GM12878 (cell line): ENCODE data around the gene PYGO2. TPM values are rescaled to one million over a fixed set of nuclear protein-coding genes. Genes with fewer than 3 reads are reported as not detected.

Experiments
- ATAC-seq: fragments of 200-7000 bp; cut with Tn5 transposase; 3 replicates; pipeline ENCODE4 v1.9.1; 2020; ENCODE audit warnings: mild to moderate bottlenecking, moderate library complexity
- BruUV-seq: library from RNA; stranded (reverse); fragments of 400-500 nt; replicated peaks from 2 replicates; lab custom pipeline; 2021; lab: Mats Ljungman, UMichigan
- CTCF ChIA-PET: fragments of 300-600 bp; sonication (Branson Sonifier 250); formaldehyde crosslinking; extraction: SDS; loops from one replicate; lab custom pipeline; 2021; ENCODE audit warnings: inconsistent platforms; lab: Yijun Ruan, JAX
- POLR2A ChIA-PET: fragments of 350-600 bp; formaldehyde crosslinking; extraction: SDS; loops from one replicate; lab custom pipeline; 2021; ENCODE audit warnings: inconsistent platforms; lab: Charles Lee
- RAD21 ChIA-PET: fragments of 300-600 bp; sonication (Branson Sonifier 250); formaldehyde crosslinking; loops from one replicate; lab custom pipeline; 2023; ENCODE audit warnings: antibody characterized with exemption; ENCODE audit not compliant: unreplicated experiment; lab: Charles Lee
- SMC1A ChIA-PET: fragments of 300-600 bp; sonication (Branson Sonifier 250); formaldehyde crosslinking; loops from one replicate; lab custom pipeline; 2023; ENCODE audit not compliant: unreplicated experiment, uncharacterized antibody; lab: Charles Lee
- DNase-seq: peaks from one replicate; pipeline ENCODE4 v3.0.0-alpha.2; 2011; ENCODE audit warnings: low read depth, low spot score
- FAIRE-seq: peaks from 3 replicates; lab custom pipeline; 2011; peaks lifted over from hg19 to GRCh38; lab: Jason Lieb, UNC
- H2AFZ ChIP-seq: 2 replicates; pipeline ENCODE4 v1.6.0; 2011; ENCODE audit warnings: low read depth, low read length, control low read depth; ENCODE audit not compliant: control insufficient read depth
- H3K27ac ChIP-seq: 2 replicates; pipeline ENCODE4 v1.5.1; 2011; ENCODE audit warnings: control low read depth; ENCODE audit not compliant: control insufficient read depth, insufficient read depth
- H3K27me3 ChIP-seq, 2 experiments: replicated peaks in 1 of 2; 2 replicates each; pipeline versions ENCODE4 v1.6.0 to v1.6.1; 2011; ENCODE audit warnings: low read length in 1 of 2; ENCODE audit not compliant: control insufficient read depth in 2 of 2, insufficient read depth in 2 of 2
- H3K36me3 ChIP-seq, 2 experiments: 2 replicates each; pipeline ENCODE4 v1.5.1; 2011; ENCODE audit warnings: low read length in 1 of 2; ENCODE audit not compliant: control insufficient read depth in 2 of 2, insufficient read depth in 2 of 2
- H3K4me1 ChIP-seq: 2 replicates; pipeline ENCODE4 v1.6.1; 2011; ENCODE audit warnings: mild to moderate bottlenecking, low read length, moderate library complexity, mixed read lengths; ENCODE audit not compliant: control insufficient read depth, insufficient read depth
- H3K4me2 ChIP-seq: 2 replicates; pipeline ENCODE4 v1.6.0; 2011; ENCODE audit warnings: control low read depth; ENCODE audit not compliant: control insufficient read depth, insufficient read depth
- H3K4me3 ChIP-seq: fragments of 200-600 bp; sonication (generic); 2 replicates; pipeline ENCODE4 v1.5.1; 2016
- H3K79me2 ChIP-seq: 2 replicates; pipeline ENCODE4 v1.6.0; 2011; ENCODE audit warnings: low read length; ENCODE audit not compliant: control insufficient read depth, insufficient read depth
- H3K9ac ChIP-seq: 2 replicates; pipeline ENCODE4 v1.8.0; 2011; ENCODE audit warnings: low read length, control low read depth, mixed read lengths; ENCODE audit not compliant: control insufficient read depth, insufficient read depth
- H3K9me3 ChIP-seq: replicated peaks from 3 replicates; pipeline ENCODE4 v1.5.1; 2011; ENCODE audit warnings: mild to moderate bottlenecking, low read length; ENCODE audit not compliant: control insufficient read depth, insufficient read depth
- H4K20me1 ChIP-seq: 2 replicates; pipeline ENCODE4 v1.6.0; 2011; ENCODE audit not compliant: control insufficient read depth, insufficient read depth
- CREM ChIP-seq: IDR thresholded peaks from 2 replicates; pipeline ENCODE4 v1.6.1; 2014; ENCODE audit warnings: antibody characterized with exemption, low read depth
- FOXK2 ChIP-seq: fragments of 450-650 bp; IDR thresholded peaks from 2 replicates; pipeline ENCODE4 v1.6.1; 2017; ENCODE audit warnings: mild to moderate bottlenecking, moderate library complexity
- JUND ChIP-seq: IDR thresholded peaks from 2 replicates; pipeline ENCODE4 v1.6.1; 2012; ENCODE audit warnings: low read depth, mild to moderate bottlenecking, low read length, improper control_type of control experiment, moderate library complexity
- KLF5 ChIP-seq: fragments of 450-650 bp; IDR thresholded peaks from 2 replicates; pipeline ENCODE4 v1.6.1; 2014; ENCODE audit warnings: mild to moderate bottlenecking; ENCODE audit not compliant: partially characterized antibody
- NFXL1 ChIP-seq: fragments of 450-650 bp; IDR thresholded peaks from 2 replicates; pipeline ENCODE4 v1.6.1; 2017; ENCODE audit warnings: antibody characterized with exemption, mild to moderate bottlenecking, borderline replicate concordance
- NFYA ChIP-seq: IDR thresholded peaks from 2 replicates; pipeline ENCODE4 v1.6.1; 2011; ENCODE audit warnings: low read depth, mild to moderate bottlenecking, low read length, improper control_type of control experiment, borderline replicate concordance
- POLR2A ChIP-seq: IDR thresholded peaks from 2 replicates; pipeline ENCODE4 v1.6.1; 2011; ENCODE audit warnings: low read depth, mild to moderate bottlenecking, low read length
- RCOR1 ChIP-seq: conservative IDR thresholded peaks from 2 replicates; pipeline ENCODE4 v1.6.1; 2012; ENCODE audit warnings: low read depth, low read length, improper control_type of control experiment
- SRF ChIP-seq, 2 experiments: IDR thresholded peaks; 2 replicates each; pipeline ENCODE4 v1.6.1; 2011; ENCODE audit warnings: low read depth in 2 of 2, low read length in 2 of 2, mild to moderate bottlenecking in 1 of 2, moderate library complexity in 1 of 2
- STAT1 ChIP-seq: fragments of 450-650 bp; conservative IDR thresholded peaks from 2 replicates; pipeline ENCODE4 v1.6.1; 2014; ENCODE audit warnings: antibody characterized with exemption, mild to moderate bottlenecking
- TBL1XR1 ChIP-seq: IDR thresholded peaks from 2 replicates; pipeline ENCODE4 v1.6.1; 2012; ENCODE audit warnings: low read depth, low read length, improper control_type of control experiment
- WGBS: methylation state at CpG from one replicate; pipeline ENCODE4 v1.1.6; 2016; ENCODE audit warnings: low lambda C conversion rate; ENCODE audit not compliant: insufficient replicate concordance, insufficient coverage; ENCODE audit errors: missing lambda C conversion rate; 5-methylcytosine and 5-hydroxymethylcytosine counted together
- in situ Hi-C: fragments of 300-500 bp; cut with MboI; formaldehyde crosslinking; loops from 9 replicates; pipeline ENCODE4 v1.14.3; 2018; ENCODE audit warnings: mixed read lengths
- intact Hi-C: fragments of 100-400 bp; cut with micrococcal nuclease; formaldehyde crosslinking; loops from one replicate; pipeline ENCODE4 v1.14.2; 2022; ENCODE audit not compliant: unreplicated experiment
- polyA plus RNA-seq, 11 experiments: library from polyadenylated mRNA; depleted of rRNA in 4 of 11; unstranded in 6 of 11; stranded (reverse) in 5 of 11; fragments of >200 nt; fragmentation: Nextera tagmentation in 4 of 11; fragmentation: Illumina TruSeq in 1 of 11; extraction: Ambion mirVana in 4 of 11; extraction: Trizol in 1 of 11; gene quantifications; 1 replicate in 1 of 11; 2 replicates in 10 of 11; pipeline versions ENCODE4 v1.2.1 to v1.2.3, GENCODE V29; 2011 to 2016; ENCODE audit warnings: inconsistent platforms in 2 of 11, missing spikeins in 2 of 11, low read depth in 1 of 11
- total RNA-seq, 4 experiments: library from RNA; depleted of rRNA in 3 of 4; stranded (reverse); fragments of >200 nt in 3 of 4; fragmentation: Illumina TruSeq in 1 of 4; extraction: Trizol in 1 of 4; gene quantifications; 2 replicates each; pipeline versions ENCODE4 v1.2.1 to v1.2.3, GENCODE V29; 2013 to 2021
- TF ChIP-seq, protein P1 (sequence below): fragments of 450-650 bp; IDR thresholded peaks from 2 replicates; pipeline ENCODE4 v1.6.1; 2017; ENCODE audit warnings: mild to moderate bottlenecking, moderate library complexity
- TF ChIP-seq, protein P2 (sequence below): fragments of 450-650 bp; IDR thresholded peaks from 2 replicates; pipeline ENCODE4 v1.6.1; 2014; ENCODE audit warnings: mild to moderate bottlenecking

The PYGO2 gene
- total and polyA plus RNA-seq, 10 of the 15 experiments (the other 5 are each of a cell fraction or from before 2014, with no cell fraction given) = 8.1 to 33.8 (median 23.5) TPM

DNA sequence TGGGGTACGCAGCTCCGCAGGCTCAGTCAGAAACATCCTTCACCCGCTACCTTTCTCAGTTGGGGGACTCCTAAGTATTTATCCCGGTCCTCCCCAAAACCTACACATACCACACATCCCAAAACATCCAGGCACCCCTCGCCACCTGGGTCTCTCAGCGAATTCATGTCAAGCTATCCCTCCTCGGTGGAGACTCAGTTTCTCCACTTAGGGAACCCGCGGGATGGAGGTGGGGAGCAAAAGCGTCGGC lies 39.8 kb upstream of the PYGO2 start:
- ChIA-PET RAD21 (interaction anchor here (0.8 to 1.3 kb wide), 3 partner anchors 28 to 84 kb away, joined by 3 to 6 read pairs (median 5); no protein-coding TSS in a partner anchor), SMC1A (interaction anchor here (0.8 to 0.9 kb wide), 4 partner anchors 25 to 60 kb away, joined by 3 to 4 read pairs (median 3); no protein-coding TSS in a partner anchor), POLR2A (interaction anchor here (1.0 to 3.4 kb wide), 3 partner anchors 17 to 50 kb away, joined by 4 to 36 read pairs (median 4); partner anchors contain the start of genes ADAM15, CKS1B and SHC1), CTCF (interaction anchor here (0.7 to 11.0 kb wide), 6 partner anchors 16 to 135 kb away, joined by 3 to 226 read pairs (median 3); partner anchors contain the start of genes CKS1B, FLAD1 and SHC1)
- Histone ChIP-seq H3K4me2 (peak overlapping the region; percentile 36), H3K9me3 (no peaks in the 10 kb centered on the region), H3K36me3 (no peaks in the 10 kb centered on the region; a peak in 1 of 4 replicates), H3K27me3 (no peaks in the 10 kb centered on the region), H3K27ac (peak overlapping the region; percentile 79), H2AFZ (peak overlapping the region; percentile 79), H3K9ac (peak overlapping the region; percentile 66; the same call in 1 of the 2 replicates), H4K20me1 (no peaks in the 10 kb centered on the region), H3K4me1 (peaks cover 33% of the 10 kb centered on the region), H3K79me2 (peaks cover 40% of the 10 kb centered on the region), H3K4me3 (peak overlapping the region; percentile 98)
- BruUV-seq = no TSS peak
- ATAC-seq (no peak), DNase-seq (peak; percentile 28), FAIRE-seq (peak; percentile 49)
- intact Hi-C loops (loop anchor here (2.0 to 5.0 kb wide), 2 partner anchors 39 to 65 kb away; partner anchors contain the start of genes PMVK and PYGO2), in situ Hi-C loops (no loop called here)
- WGBS = 2% methylated on average over 11 of the region's 11 CpGs
- TF ChIP-seq RCOR1 (no peak), CREM (no peak), TBL1XR1 (no peak), NFYA (no peak), NFXL1 (no peak), STAT1 (no peak), POLR2A (no peak), KLF5 (no peak), JUND (no peak), SRF (IDR thresholded peaks at IDR 0.05; ENCODE audit: low read depth in 2 of 2, low read length in 2 of 2) (no peak), FOXK2 (no peak)
- TF ChIP-seq, protein P1, sequence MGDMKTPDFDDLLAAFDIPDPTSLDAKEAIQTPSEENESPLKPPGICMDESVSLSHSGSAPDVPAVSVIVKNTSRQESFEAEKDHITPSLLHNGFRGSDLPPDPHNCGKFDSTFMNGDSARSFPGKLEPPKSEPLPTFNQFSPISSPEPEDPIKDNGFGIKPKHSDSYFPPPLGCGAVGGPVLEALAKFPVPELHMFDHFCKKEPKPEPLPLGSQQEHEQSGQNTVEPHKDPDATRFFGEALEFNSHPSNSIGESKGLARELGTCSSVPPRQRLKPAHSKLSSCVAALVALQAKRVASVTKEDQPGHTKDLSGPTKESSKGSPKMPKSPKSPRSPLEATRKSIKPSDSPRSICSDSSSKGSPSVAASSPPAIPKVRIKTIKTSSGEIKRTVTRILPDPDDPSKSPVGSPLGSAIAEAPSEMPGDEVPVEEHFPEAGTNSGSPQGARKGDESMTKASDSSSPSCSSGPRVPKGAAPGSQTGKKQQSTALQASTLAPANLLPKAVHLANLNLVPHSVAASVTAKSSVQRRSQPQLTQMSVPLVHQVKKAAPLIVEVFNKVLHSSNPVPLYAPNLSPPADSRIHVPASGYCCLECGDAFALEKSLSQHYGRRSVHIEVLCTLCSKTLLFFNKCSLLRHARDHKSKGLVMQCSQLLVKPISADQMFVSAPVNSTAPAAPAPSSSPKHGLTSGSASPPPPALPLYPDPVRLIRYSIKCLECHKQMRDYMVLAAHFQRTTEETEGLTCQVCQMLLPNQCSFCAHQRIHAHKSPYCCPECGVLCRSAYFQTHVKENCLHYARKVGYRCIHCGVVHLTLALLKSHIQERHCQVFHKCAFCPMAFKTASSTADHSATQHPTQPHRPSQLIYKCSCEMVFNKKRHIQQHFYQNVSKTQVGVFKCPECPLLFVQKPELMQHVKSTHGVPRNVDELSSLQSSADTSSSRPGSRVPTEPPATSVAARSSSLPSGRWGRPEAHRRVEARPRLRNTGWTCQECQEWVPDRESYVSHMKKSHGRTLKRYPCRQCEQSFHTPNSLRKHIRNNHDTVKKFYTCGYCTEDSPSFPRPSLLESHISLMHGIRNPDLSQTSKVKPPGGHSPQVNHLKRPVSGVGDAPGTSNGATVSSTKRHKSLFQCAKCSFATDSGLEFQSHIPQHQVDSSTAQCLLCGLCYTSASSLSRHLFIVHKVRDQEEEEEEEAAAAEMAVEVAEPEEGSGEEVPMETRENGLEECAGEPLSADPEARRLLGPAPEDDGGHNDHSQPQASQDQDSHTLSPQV = no peak
- TF ChIP-seq, protein P2, sequence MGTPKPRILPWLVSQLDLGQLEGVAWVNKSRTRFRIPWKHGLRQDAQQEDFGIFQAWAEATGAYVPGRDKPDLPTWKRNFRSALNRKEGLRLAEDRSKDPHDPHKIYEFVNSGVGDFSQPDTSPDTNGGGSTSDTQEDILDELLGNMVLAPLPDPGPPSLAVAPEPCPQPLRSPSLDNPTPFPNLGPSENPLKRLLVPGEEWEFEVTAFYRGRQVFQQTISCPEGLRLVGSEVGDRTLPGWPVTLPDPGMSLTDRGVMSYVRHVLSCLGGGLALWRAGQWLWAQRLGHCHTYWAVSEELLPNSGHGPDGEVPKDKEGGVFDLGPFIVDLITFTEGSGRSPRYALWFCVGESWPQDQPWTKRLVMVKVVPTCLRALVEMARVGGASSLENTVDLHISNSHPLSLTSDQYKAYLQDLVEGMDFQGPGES = no peak
